LoVo (cell line): ENCODE results near the gene CORT.
"Not testable (repeated sequence)": the region's sequence is repeated elsewhere in the genome, so short reads cannot be mapped to it uniquely, and the experiment has no call there.

Source experiments
- DNase-seq: peaks from one replicate; pipeline ENCODE4 v3.0.0-alpha.2; 2016; ENCODE audit warnings: low spot score

CORT gene

DNA sequence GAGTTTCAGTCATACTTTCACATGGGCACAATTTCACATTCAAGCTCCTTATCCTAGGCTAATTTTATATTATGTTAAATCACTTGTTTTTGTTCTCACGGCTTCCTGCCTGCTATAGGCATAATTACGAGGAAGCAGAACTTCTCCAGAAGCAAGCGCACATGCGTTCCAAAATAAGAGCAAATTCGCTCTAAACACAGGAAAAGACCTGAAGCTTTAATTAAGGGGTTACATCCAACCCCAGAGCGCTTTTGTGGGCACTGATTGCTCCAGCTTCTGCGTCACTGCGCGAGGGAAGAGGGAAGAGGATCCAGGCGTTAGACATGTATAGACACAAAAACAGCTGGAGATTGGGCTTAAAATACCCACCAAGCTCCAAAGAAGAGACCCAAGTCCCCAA lies at the start of gene CORT:
CORT (plus strand) TSS at position 281 of the 400 bp plus-strand sequence. CDS start 193 bp downstream, outside the sequence.
- DNase-seq: no peak

DNA sequence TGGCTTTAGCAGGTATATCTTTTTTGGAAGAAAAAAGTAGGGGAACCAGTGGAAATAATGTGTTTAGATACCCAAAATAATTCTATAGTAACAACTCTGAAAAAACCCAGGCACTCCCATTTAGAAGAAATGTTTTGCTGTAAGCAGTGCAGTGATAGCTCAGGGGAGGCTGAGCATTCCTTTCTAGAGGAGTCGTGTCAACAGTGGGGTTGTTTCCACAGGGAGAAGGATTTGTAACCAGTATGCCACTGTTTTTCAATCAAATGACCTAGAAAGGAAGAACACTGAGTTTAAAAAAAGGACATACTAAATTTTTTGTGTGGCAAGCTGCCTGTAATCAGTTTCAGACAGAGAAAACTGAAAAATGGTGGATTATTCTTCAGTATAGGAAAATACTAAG lies 48.5 kb upstream of the CORT start:
- DNase-seq: no peak

GRCh38 chr1:10402729-10403274 lies 47.0 kb upstream of the CORT start:
- DNase-seq: no peak

DNA sequence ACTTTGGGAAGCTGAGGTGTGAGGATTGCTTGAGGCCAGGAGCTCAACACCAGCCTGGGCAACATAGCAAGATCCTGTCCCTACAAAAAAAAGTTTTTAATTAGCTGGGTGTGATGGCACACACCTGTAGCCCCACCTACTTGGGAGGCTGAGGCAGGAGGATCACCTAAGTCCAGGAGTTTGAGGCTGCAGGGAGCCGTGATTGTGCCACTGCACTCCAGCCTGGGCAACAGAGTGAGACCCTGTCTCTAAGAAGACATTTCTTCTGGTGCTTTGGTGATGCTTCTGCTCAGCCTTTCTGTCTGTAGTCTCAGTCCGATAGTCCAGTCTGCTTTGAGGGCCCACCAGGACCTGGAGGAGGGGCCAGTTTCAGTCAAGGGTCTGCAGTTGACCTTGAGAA lies 42.6 kb upstream of the CORT start:
- no peak for DNase-seq

DNA sequence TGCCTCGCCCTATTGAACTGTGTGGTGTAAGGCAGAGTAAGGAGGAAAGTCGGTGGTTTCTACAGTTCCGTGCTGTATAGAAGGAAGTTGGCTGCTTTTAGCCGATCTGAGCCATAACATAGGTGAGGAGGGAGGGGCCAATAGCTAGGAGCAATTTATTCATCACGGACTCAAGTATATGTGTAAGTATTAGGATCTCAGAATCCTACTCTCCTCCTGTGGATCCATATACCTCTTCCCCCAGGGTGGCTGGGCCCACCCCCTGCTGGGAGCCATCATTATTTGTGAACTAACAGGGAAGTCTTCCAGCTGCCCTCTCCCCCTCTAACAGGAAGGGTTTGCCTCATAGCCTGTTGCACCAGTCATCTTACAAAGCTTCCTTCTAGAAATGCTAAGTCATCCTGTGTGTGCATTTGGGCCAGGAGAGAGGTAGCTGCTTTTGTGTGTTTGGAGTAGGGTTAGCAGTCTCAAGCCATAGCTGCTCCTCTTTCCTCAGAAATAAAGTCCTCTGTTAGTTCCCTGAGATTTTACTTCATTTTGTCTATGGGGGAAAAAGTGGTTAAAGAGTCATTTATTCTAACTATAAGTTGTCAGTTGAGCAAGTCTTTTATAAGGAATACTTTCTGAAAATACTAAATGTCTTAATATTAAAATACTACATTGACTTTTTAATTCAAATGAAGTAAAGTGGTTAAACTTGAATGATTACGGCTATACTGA lies 34.5 kb upstream of the CORT start:
- peak; percentile 28 for DNase-seq

DNA sequence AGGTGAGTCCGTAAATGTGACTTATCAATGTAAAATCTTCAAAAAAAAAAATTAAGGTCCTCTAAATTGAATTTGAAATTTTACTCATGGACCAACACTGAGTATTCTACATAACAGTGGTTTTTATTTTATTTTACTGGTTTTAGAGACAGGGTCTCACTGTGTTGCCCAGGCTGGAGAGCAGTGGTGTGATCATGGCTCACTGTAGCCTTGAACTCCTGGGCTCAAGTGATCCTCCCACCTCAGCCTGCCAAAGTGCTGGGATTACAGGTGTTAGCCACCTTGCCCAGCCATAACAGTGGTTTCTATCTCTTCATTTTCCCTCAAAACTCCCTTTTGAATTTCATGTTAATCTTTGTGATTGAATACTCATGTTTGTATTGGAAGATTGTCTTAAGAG lies 33.9 kb upstream of the CORT start:
- not testable (repeated sequence) for DNase-seq

DNA sequence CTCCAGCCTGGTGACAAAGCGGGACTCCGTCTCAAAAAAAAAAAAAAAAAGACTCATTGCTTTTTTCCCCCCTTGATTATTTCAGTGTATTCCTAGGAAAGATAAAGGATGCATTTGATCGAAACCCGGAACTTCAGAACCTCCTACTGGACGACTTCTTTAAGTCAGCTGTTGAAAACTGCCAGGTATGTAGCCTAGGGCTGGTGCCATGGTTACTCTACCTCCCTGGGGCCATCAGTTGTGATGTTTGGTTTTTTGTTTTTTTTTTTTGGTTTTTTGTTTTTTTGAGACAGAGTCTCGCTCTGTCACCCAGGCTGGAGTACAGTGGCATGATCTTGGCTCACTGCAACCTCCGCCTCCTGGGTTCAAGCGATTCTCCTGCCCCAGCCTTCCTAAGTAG lies 31.1 kb upstream of the CORT start:
- not testable (repeated sequence) for DNase-seq

DNA sequence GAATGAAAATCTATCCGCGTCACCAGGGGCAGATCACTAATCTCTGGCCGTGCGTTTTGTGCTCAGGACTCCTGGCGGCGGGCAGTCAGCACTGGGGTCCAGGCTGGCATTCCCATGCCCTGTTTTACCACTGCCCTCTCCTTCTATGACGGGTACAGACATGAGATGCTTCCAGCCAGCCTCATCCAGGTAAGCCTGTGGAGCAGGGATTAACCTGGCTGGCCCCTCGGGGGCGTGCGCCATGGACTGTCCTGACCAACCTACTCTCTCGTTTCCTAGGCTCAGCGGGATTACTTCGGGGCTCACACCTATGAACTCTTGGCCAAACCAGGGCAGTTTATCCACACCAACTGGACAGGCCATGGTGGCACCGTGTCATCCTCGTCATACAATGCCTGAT lies 30.5 kb upstream of the CORT start:
- DNase-seq: no peak

GRCh38 chr1:10421637-10422036 lies 28.2 kb upstream of the CORT start:
- DNase-seq: no peak

DNA sequence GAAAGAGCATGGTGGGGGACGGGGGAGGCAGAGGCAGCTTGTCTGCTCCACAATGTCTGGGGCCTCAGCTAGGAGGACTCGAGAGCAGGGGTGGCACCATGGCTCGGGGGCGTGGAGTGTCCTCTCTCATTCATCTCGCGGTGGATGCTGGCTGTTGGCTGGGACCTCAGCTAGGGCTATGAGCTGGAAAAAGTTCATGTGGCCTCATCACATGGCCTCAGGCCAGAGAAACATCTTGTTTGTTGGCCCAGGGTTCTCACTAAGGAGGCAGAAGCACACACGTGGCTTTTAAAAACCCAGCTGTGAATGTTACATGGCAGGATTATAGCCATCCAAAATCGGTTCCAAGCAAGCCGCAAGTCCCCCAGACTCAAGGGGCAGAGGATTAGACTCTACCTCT lies 25.8 kb upstream of the CORT start:
- no peak for DNase-seq

DNA sequence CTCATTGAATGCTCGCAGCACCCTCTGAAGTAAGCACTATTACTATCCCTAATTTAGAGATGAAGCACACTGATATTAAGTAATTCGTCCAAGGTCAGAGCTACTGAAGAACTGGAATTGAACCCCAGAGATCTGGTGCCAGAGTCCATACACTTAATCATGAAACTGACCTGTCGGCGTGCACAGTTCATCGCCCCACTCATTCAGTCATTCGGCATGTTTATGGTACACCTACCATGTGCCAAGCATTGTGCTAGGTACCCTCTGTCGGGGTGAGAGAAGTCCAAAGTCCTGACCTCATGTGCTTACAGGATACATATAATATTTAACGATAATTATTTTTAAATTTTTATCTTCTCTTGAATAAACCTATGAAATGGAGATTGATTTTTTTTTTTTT lies 25.2 kb upstream of the CORT start:
- DNase-seq: no peak

GRCh38 chr1:10425826-10426534 lies 23.9 kb upstream of the CORT start:
- DNase-seq: not testable (repeated sequence)

- DNase-seq: not testable (repeated sequence)
Observed at GRCh38 chr1:10426535-10426848, 23.3 kb upstream of the CORT start.

- no peak for DNase-seq
Observed at GRCh38 chr1:10428984-10429383, 20.8 kb upstream of the CORT start.

GRCh38 chr1:10429868-10430215 lies 20.0 kb upstream of the CORT start:
- no peak for DNase-seq

- peak; percentile 92 for DNase-seq
Observed at GRCh38 chr1:10430216-10431069, 19.4 kb upstream of the CORT start, which contains the start of gene CENPS. Gene CENPS, plus strand, starts transcription at chr1:10430433. Its CDS starts 85 bp downstream, at chr1:10430518.

DNA sequence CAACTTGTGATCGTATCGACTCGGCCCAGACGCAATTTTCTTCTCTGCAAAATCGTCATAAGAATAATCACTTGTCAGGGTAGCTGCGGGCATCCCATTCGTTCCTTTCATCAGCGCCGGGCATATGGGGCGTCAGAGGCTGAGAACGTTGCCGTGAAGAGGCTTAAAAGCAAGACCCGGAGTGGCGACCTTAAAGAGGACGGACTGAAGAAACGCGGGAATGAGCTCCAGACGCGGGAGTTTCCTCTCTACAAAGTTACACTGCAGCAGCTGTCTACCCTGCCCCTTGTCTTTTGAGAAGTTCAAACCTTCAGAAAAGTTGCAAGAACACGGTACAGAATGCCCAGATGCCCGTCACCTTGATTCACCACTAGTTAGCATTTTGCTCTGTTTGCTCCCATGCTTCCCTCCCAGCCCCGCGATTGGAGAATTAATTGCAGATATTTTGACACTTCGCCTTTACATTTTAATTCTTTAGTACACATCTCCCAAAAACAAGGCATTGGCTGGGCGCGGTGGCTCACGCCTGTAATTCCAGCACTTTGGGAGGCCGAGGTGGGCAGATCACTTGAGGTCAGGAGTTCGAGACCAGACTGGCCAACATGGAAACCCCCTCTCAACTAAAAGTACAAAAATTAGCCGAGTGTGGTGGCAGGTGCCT lies 18.6 kb upstream of the CORT start:
- DNase-seq: peak; percentile 2

DNA sequence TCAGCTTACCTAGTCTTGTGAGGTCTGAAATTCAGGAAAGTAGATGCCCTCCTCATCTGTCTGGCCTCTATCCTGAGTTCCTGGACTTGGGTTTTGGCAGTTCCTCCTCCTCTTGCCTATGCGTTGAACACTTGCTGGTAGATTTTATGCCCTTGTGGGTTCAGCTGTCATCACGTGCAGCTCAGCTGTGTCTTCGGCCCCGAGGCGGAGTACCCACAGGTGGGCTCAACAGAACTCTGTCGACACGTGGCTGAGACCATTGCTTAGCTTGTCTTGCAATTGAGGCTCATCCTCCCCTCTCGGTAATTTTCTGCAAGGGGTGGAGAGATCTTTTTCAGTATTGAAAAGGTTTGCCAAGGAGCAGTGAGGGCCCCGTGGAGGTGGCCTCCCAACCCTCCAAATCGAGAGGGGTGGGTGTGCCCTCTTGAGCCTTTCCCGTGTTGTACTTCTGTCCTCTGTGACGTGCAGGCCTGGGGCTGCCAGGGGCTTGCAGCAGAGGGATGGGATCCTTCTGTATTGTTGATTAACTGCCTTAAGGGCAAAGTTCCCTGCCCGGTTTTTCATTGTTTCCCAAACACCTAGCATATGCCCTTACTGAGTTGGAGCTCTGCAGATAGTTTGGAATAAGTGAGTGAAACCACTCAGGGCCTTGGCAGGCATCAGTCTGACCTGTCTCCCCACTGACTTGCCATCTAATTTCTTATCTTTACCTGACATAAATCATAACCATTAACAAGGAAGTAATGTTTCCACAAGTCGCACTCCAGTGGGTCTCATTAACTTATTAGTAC lies 16.7 kb upstream of the CORT start:
- no peak for DNase-seq

GRCh38 chr1:10433790-10434189 lies 16.0 kb upstream of the CORT start:
- no peak for DNase-seq

- DNase-seq: no peak
Observed at GRCh38 chr1:10434590-10434989, 15.2 kb upstream of the CORT start.

GRCh38 chr1:10437052-10437451 lies 12.8 kb upstream of the CORT start:
- DNase-seq: no peak
